GM18873 (cell line): ENCODE measurements around the gene C6orf141.
"Not testable (repeated sequence)": the region's sequence is repeated elsewhere in the genome, so short reads cannot be mapped to it uniquely, and the experiment has no call there.

Experiments used
- ATAC-seq: cut with Tn5 transposase; IDR thresholded peaks from one replicate; pipeline ENCODE4 v1.9.1; 2021; ENCODE audit warnings: mild to moderate bottlenecking, moderate library complexity, moderate number of reproducible peaks; ENCODE audit not compliant: unreplicated experiment, low FRiP score

The C6orf141 gene

DNA sequence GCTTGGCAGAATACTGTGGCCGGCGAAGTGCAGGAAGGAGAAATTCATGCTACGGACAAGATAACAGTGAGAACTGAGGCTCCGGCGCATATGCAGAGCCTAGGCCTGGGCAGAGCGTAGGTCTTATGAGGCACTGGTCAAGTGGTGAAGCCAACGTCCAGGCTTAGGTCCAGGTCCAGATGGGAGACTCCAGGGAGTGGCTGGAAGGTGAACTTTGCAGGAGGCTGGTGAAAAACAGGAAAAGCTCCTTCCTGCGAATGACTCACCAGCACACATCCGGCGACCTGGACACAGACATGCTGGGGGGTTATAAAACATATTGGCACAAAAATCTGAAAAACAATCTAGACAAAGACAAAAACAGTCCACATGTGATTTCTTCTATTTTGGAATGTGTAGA, 15.4 kb downstream of the C6orf141 start:
- no peak for ATAC-seq

DNA sequence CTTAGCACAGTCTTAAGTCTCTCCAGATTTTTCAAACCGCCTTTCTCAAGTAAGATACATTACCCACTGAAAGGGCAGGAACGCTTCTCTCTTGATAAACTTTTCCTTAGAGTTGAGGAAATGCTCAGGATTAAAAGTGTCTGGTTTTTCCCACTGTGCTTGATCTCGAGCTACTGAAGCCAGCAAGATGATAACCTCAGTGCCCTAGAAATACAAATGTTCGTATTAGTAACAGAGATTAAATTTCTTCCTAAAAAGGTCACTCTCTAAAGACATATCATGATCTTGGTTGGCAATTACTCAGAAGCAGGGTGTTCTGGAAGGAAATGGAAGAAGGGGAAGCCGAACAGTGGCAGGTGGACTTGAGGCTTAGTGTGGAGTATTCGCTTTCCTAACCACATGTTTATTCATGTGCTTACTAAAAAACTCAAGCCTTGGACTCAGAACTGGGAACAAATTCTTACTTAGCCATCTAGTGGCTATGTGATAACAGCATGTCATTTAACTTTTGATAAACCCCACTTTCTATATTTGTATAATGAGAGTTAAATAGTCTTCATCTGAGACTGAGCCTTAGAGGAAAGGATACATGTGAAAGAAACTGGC, 20.1 kb downstream of the C6orf141 start:
- ATAC-seq = no peak

DNA sequence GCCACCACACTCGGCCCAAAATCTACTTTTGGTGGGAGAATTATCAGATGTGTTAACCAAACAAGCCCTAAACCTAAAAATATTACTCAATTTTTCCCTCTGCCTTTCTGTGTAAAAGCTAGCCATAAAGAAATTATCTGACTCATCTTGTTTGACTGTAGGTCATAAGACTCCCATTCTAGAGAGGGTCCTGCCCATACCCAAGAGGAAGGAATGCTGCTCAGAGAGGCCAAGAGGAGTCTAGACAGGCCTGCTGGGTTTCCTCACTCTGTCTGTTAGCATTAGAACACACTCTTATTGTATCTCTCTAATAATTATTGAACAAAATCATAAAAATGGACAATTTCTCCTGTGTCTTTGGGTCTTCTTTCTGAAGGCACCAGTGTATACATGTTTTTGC, 26.1 kb downstream of the C6orf141 start:
- ATAC-seq = no peak

DNA sequence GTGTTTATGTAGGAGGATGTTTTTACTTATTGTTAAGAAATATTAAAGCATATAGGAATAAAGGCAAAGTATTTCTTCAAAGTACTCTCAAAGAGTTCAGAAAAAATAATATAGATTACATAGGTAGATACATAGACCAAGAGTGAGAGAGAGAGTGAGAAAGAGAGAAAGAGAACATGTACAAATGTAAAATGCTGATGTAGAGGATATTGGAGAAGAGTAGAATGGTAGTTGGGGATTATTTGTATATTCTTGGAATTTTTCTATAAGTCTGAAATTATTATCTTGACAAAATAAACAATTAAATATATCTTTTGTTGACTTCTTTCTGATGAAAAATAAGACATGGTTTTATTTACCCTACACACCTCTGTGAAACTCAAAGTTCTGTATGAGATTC, 29.2 kb downstream of the C6orf141 start:
- no peak for ATAC-seq

DNA sequence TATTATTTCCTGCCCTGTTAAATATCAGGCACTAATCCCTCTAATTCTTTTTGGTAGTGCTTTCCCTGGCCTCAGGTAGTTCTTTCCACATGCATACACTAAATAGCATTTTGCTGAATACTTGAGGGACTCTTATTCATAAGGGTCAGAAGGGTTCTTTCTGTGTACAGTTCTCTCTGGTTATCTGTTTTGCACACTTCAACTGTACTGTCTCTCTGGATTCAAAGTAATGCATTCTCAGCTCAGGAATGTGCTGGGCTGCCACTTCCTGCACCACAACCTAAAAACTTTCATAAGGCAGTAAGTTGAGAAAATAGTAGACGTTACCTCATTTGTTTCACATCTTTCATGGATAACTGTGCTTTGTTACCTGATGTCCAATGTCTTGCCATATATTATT, 32.1 kb downstream of the C6orf141 start:
- ATAC-seq = no peak

DNA sequence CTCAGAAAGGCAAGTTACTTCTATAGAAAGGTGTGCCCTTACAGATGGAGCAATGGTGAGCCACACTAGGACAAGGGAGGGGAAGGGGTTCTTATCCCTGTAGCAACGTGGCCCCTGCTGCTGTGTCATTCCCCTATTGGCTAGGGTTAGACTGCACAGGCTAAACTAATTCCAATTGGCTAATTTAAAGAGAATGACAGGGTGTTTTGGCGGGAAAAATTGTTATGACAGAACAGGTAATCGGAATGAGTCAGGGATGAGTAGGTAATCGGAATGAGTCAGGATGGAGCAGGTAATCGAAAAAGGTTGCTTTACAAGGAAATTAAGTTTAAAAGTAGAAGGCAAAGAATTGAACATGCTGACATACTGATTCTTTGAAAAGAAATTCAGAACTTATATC, 36.8 kb downstream of the C6orf141 start:
- not testable (repeated sequence) for ATAC-seq
